ENCODE data around the gene SPAG16. TPM values are rescaled to one million over a fixed set of nuclear protein-coding genes. Genes with fewer than 3 reads are reported as not detected.

Gene SPAG16
- total RNA-seq, 1 donor from 2014 or later: 16.7 TPM

DNA sequence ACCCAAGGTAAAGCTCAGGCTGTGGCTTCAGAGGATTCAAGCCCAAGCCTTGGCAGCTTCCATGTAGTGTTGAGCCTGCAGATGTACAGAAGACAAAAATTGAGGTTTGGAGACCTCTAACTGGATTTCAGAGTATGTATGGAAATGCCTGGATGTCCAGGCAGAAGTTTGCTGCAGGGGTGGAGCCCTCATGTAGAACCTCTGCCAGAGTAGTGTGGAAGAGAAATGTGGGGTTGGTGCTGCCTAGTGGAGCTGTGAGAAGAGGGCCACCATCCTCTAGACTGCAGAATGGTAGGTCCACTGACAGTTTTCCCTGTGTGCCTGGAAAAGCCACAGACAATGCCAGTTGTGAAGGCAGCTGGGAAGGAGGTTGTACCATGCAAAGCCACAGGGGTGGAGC, 239.9 kb downstream of the SPAG16 start:
- H3K27me3 Mint-ChIP-seq (ENCODE audit: low read depth, unreplicated experiment): no peaks in the 10 kb centered on the region
- no peak overlapping the region for H3K4me3 Mint-ChIP-seq (ENCODE audit: unreplicated experiment)
- Histone ChIP-seq H3K79me2 (ENCODE audit: insufficient read depth, low read length) (no peaks in the 10 kb centered on the region), H3K4me1 (ENCODE audit: insufficient read depth, low read length) (no peaks in the 10 kb centered on the region), H2AFZ (ENCODE audit: low read depth, low read length) (no peak overlapping the region), H3K9ac (ENCODE audit: low read length) (no peak overlapping the region), H3K36me3 (ENCODE audit: insufficient read depth, low read length) (no peaks in the 10 kb centered on the region), H3K27me3 (ENCODE audit: insufficient read depth, low read length) (no peaks in the 10 kb centered on the region), H3K27ac (ENCODE audit: low read depth, low read length) (no peak overlapping the region), H3K9me3 (ENCODE audit: insufficient read depth, low read depth, low read length) (peaks cover 7% of the 10 kb centered on the region), H3K4me2 (ENCODE audit: low read length) (no peak overlapping the region), H3K4me3 (ENCODE audit: insufficient read depth, low read depth, low read length) (no peak overlapping the region), H4K20me1 (ENCODE audit: insufficient read depth, low read length) (no peaks in the 10 kb centered on the region)
- TF ChIP-seq, protein P1, sequence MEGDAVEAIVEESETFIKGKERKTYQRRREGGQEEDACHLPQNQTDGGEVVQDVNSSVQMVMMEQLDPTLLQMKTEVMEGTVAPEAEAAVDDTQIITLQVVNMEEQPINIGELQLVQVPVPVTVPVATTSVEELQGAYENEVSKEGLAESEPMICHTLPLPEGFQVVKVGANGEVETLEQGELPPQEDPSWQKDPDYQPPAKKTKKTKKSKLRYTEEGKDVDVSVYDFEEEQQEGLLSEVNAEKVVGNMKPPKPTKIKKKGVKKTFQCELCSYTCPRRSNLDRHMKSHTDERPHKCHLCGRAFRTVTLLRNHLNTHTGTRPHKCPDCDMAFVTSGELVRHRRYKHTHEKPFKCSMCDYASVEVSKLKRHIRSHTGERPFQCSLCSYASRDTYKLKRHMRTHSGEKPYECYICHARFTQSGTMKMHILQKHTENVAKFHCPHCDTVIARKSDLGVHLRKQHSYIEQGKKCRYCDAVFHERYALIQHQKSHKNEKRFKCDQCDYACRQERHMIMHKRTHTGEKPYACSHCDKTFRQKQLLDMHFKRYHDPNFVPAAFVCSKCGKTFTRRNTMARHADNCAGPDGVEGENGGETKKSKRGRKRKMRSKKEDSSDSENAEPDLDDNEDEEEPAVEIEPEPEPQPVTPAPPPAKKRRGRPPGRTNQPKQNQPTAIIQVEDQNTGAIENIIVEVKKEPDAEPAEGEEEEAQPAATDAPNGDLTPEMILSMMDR (IDR thresholded peaks at IDR 0.05; ENCODE audit: insufficient read depth, low read depth, low read length): no peak
- TF ChIP-seq EZH2 (IDR thresholded peaks at IDR 0.05; ENCODE audit: insufficient read depth, low read length): no peak
- H3K9me3 Mint-ChIP-seq (ENCODE audit: unreplicated experiment): peaks cover 15% of the 10 kb centered on the region
- DNase-seq (ENCODE audit: low read depth) (no peak), FAIRE-seq (no peak)
- no peaks in the 10 kb centered on the region for H3K36me3 Mint-ChIP-seq (ENCODE audit: low read depth, unreplicated experiment)
- H3K27ac Mint-ChIP-seq (ENCODE audit: unreplicated experiment): no peak overlapping the region
- H3K4me1 Mint-ChIP-seq (ENCODE audit: low read depth, unreplicated experiment): no peaks in the 10 kb centered on the region

DNA sequence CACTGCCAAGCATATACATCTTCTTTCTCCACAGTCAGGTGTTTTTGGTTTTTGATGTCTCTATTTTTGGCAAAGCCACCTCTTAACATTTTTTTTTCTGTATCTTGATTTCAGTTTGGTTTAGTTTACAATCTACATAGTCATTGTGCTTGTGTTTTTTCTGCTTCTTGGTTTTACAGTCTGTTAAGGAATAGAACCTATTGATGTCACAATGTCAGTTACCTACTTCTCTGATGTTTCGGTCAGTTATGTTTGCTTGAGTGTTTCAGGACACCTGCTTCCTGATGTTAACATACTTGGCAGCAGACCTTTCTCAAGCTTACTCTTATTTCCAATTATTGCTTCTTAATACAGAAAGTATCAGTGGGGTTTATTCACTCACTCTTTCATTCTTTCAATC, 253.3 kb downstream of the SPAG16 start:
- Histone ChIP-seq H3K9ac (ENCODE audit: low read length) (no peak overlapping the region), H3K27me3 (ENCODE audit: insufficient read depth, low read length) (no peaks in the 10 kb centered on the region)
- no peaks in the 10 kb centered on the region for H3K9me3 Mint-ChIP-seq (ENCODE audit: unreplicated experiment)

DNA sequence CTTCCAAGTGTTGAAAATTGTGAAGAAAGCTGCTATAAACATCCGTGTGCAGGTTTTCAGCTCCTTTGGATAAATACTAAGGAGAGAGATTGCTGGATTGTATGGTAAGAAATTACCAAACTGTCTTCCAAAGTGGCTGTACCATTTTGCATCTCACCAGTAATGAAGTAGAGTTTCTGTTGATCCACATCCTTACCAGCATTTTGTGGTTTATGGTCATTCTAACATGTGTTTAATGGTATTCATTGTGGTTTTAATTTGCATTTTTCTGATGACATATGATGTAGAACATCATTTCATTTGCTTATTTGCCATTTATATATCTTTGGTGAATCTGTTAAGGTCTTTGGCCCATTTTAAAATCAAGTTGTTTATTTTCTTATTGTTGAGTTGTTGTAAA, 260.7 kb downstream of the SPAG16 start:
- Histone ChIP-seq H3K27me3 (ENCODE audit: insufficient read depth, low read length) (no peaks in the 10 kb centered on the region), H3K4me1 (ENCODE audit: insufficient read depth, low read length) (no peaks in the 10 kb centered on the region), H4K20me1 (ENCODE audit: insufficient read depth, low read length) (no peaks in the 10 kb centered on the region), H3K36me3 (ENCODE audit: insufficient read depth, low read length) (no peaks in the 10 kb centered on the region), H3K79me2 (ENCODE audit: insufficient read depth, low read length) (no peaks in the 10 kb centered on the region), H2AFZ (ENCODE audit: low read depth, low read length) (no peak overlapping the region), H3K9ac (ENCODE audit: low read length) (no peak overlapping the region), H3K4me3 (ENCODE audit: insufficient read depth, low read depth, low read length) (no peak overlapping the region), H3K9me3 (ENCODE audit: insufficient read depth, low read depth, low read length) (no peaks in the 10 kb centered on the region), H3K4me2 (ENCODE audit: low read length) (no peak overlapping the region), H3K27ac (ENCODE audit: low read depth, low read length) (no peak overlapping the region)
- Mint-ChIP-seq H3K4me3 (ENCODE audit: unreplicated experiment) (no peak overlapping the region), H3K36me3 (ENCODE audit: low read depth, unreplicated experiment) (no peaks in the 10 kb centered on the region), H3K27ac (ENCODE audit: unreplicated experiment) (no peak overlapping the region), H3K27me3 (ENCODE audit: low read depth, unreplicated experiment) (no peaks in the 10 kb centered on the region), H3K4me1 (ENCODE audit: low read depth, unreplicated experiment) (no peaks in the 10 kb centered on the region), H3K9me3 (ENCODE audit: unreplicated experiment) (no peaks in the 10 kb centered on the region)
- no peak for TF ChIP-seq EZH2 (IDR thresholded peaks at IDR 0.05; ENCODE audit: insufficient read depth, low read length)
- TF ChIP-seq, protein P1 (IDR thresholded peaks at IDR 0.05; ENCODE audit: insufficient read depth, low read depth, low read length): no peak
- no peak for FAIRE-seq
- DNase-seq (ENCODE audit: low read depth): peak; percentile 12

More for the DNA sequence above, 253.3 kb downstream of the SPAG16 start:
- Histone ChIP-seq H2AFZ (ENCODE audit: low read depth, low read length) (no peak overlapping the region), H3K36me3 (ENCODE audit: insufficient read depth, low read length) (no peaks in the 10 kb centered on the region), H4K20me1 (ENCODE audit: insufficient read depth, low read length) (no peaks in the 10 kb centered on the region), H3K4me2 (ENCODE audit: low read length) (no peak overlapping the region), H3K9me3 (ENCODE audit: insufficient read depth, low read depth, low read length) (no peaks in the 10 kb centered on the region), H3K4me1 (ENCODE audit: insufficient read depth, low read length) (no peaks in the 10 kb centered on the region), H3K27ac (ENCODE audit: low read depth, low read length) (no peak overlapping the region), H3K4me3 (ENCODE audit: insufficient read depth, low read depth, low read length) (no peak overlapping the region), H3K79me2 (ENCODE audit: insufficient read depth, low read length) (no peaks in the 10 kb centered on the region)
- Mint-ChIP-seq H3K4me1 (ENCODE audit: low read depth, unreplicated experiment) (no peaks in the 10 kb centered on the region), H3K27me3 (ENCODE audit: low read depth, unreplicated experiment) (no peaks in the 10 kb centered on the region), H3K27ac (ENCODE audit: unreplicated experiment) (no peak overlapping the region), H3K36me3 (ENCODE audit: low read depth, unreplicated experiment) (no peaks in the 10 kb centered on the region), H3K4me3 (ENCODE audit: unreplicated experiment) (no peak overlapping the region)
- DNase-seq (ENCODE audit: low read depth) (no peak), FAIRE-seq (no peak)
- TF ChIP-seq EZH2 (IDR thresholded peaks at IDR 0.05; ENCODE audit: insufficient read depth, low read length): no peak
- TF ChIP-seq, protein P1 (IDR thresholded peaks at IDR 0.05; ENCODE audit: insufficient read depth, low read depth, low read length): no peak

Measured in astrocyte (in vitro differentiated cells and primary cell).